Mucosa of rectum (tissue), 2 donors: ENCODE data around the gene CBLN3.

Experiments
- H3K27ac ChIP-seq, 2 donors: one replicate each; pipeline ENCODE4 v1.7.0; 2013; ENCODE audit warnings: inconsistent platforms in 2 of 2, low read depth in 2 of 2, low read length in 2 of 2
- H3K27me3 ChIP-seq, 2 donors: one replicate each; pipeline ENCODE4 v1.7.0; 2013; ENCODE audit warnings: low read length in 2 of 2; ENCODE audit not compliant: control insufficient read depth in 2 of 2, insufficient read depth in 2 of 2
- H3K36me3 ChIP-seq, 2 donors: one replicate each; pipeline ENCODE4 v1.7.0; 2013; ENCODE audit warnings: low read length in 2 of 2; ENCODE audit not compliant: control insufficient read depth in 2 of 2, insufficient read depth in 2 of 2
- H3K4me1 ChIP-seq, 2 donors: one replicate each; pipeline ENCODE4 v1.7.0; 2013; ENCODE audit warnings: low read length in 2 of 2, mild to moderate bottlenecking in 1 of 2; ENCODE audit not compliant: control insufficient read depth in 2 of 2, insufficient read depth in 2 of 2
- H3K4me3 ChIP-seq, 2 donors: one replicate each; pipeline ENCODE4 v1.7.0; 2013; ENCODE audit warnings: low read length in 2 of 2
- H3K9ac ChIP-seq, 2 donors: one replicate each; pipeline ENCODE4 v1.7.0; 2013; ENCODE audit warnings: low read length in 2 of 2, low read depth in 1 of 2, mild to moderate bottlenecking in 1 of 2
- H3K9me3 ChIP-seq, 2 donors: one replicate each; pipeline ENCODE4 v1.7.0; 2013; ENCODE audit warnings: low read length in 2 of 2; ENCODE audit not compliant: control insufficient read depth in 2 of 2
- donor health status: healthy.
- donor health status: Normal muscosa, but diverticular disease.

Gene CBLN3

DNA sequence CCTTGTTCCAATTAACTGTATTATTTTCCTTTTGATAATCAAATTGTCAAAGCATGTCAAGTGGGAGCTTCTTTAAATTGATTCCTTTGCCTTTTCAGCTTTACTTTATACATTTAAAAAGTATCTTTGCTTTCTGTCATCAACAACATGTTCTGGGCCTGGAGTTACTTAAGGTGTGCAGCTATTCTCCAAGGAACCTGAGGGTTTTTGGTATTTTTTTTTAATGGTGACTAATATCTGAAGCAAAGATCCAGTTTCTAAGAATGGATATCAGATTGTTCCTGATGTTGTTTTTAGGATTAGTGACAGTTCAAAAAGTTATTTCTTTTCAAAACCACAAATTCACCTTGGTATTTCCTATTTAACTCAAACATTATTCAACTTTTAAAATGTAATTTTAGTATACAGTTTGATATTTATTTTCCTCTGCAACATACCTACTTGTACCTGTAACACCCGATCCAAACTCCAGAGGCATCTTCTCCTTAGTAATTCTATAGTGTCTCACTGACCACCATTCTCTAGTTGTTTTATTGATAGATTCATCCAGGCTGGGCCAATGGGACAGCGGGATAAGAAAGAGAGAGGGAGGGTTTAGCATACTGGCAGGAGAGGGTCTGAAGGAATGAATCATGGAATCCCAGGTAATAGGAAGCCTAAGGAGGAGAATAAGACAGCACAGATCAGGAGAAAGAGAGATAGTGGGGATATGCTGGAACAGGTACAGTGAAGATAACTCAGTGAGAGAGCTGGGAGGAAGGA, 3.1 kb downstream of the CBLN3 start:
- H3K27ac ChIP-seq, result peak overlapping the region; percentile 89 to 92
- peaks cover 0 to 1% of the 10 kb centered on the region in 2 donors for H3K36me3 ChIP-seq
- no peaks in the 10 kb centered on the region for H3K9me3 ChIP-seq
- peak overlapping the region; percentile 27 to 49 for H3K4me3 ChIP-seq
- H3K27me3 ChIP-seq, result no peaks in the 10 kb centered on the region
- peak overlapping the region in 1 of 2 donors; percentile 46 for H3K9ac ChIP-seq
- H3K4me1 ChIP-seq, result peaks cover 40 to 79% of the 10 kb centered on the region in 2 donors

DNA sequence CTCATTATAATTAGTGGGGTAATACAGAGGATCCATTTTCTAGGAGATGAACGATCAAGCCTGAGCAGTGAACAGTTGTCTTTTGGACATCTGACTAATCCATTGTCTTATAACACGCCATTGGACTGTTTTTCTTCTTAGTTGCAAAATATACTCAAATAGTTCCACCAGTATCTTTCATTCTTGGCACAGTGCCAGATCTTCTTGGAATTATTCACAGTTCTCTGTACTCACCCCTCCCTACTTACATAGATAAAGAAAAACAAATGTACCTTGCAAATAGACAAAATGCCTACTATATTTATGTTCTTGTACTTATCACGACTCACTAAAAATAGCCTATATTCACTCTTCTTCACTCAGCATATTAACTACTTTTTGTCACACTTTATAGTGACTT, 3.8 kb downstream of the CBLN3 start:
- peaks cover 34 to 72% of the 10 kb centered on the region in 2 donors for H3K4me1 ChIP-seq
- H3K27ac ChIP-seq, result peak overlapping the region in 1 of 2 donors; percentile 89
- H3K4me3 ChIP-seq, result no peak overlapping the region
- no peaks in the 10 kb centered on the region for H3K9me3 ChIP-seq
- H3K27me3 ChIP-seq, result no peaks in the 10 kb centered on the region
- H3K36me3 ChIP-seq, result no peaks in the 10 kb centered on the region
- peak overlapping the region in 1 of 2 donors; percentile 19 for H3K9ac ChIP-seq

DNA sequence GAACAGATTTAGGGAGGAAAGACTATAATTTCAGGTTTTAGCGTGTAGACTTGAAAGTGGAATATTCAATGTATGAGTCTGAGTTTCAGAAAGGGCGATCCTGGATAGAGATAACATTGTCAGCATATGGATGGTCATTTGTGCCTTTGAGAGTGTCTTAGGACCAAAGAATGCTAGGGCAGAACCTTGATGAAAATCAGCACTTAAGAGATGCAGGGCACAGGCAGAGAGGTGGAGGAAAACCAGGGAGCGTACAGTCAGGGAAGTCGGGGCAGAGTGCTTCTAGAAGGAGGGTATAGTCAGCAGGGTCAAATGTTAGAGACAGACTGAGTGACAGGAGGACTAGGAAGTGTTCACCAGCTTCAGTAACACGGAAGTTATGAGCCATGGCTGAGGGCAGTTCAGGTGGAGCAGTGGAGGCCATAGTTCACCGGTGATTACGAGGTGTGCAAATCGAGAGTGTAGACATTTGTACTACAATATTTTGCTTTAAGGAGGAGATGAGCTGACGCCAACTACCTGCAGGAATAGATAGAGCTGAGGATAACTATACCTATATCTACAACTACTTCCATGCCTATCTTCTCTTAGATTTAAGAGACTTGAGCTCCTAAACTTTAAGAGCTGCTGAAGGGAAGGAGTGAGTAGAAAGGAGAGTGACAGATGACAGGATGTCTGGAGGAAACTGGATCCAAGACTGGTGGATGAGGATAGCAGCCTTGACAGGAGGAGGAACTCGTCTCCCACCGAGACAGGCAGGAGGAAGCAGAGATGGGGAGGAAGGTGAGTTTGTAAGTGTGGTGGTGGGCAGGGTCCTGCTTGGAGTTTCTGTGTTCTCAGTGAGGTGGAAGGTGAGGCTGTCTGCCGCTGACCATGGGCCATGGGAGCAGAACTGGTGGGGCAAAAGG, 6.5 kb downstream of the CBLN3 start:
- no peaks in the 10 kb centered on the region for H3K9me3 ChIP-seq
- H3K4me1 ChIP-seq, result peaks cover 30 to 65% of the 10 kb centered on the region in 2 donors
- H3K9ac ChIP-seq, result peak overlapping the region; percentile 17 to 55
- no peaks in the 10 kb centered on the region for H3K36me3 ChIP-seq
- H3K4me3 ChIP-seq, result peak overlapping the region; percentile 56 to 62
- no peaks in the 10 kb centered on the region for H3K27me3 ChIP-seq
- H3K27ac ChIP-seq, result peak overlapping the region; percentile 81 to 88

DNA sequence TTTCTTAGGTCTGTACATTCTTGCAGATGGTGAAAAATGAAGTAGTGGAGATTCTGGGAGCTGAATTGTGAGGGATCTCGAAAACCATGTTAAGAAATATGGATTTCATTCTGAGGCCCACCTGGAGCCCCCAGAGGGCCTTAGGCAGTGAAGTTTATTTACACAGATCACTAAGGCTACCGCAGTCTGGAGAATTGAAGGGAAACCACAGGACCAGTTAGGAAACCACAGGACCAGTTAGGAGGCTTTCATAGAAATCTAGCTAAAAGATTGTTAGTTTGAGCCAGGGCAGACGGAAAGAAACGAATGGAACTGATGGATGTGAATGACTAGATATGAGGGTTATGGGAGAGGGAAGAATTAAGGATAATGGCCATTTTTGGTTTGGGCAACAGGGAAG, 7.2 kb downstream of the CBLN3 start:
- Histone ChIP-seq H3K9ac (no peak overlapping the region), H3K36me3 (no peaks in the 10 kb centered on the region), H3K4me3 (no peak overlapping the region), H3K9me3 (no peaks in the 10 kb centered on the region), H3K27me3 (no peaks in the 10 kb centered on the region), H3K4me1 (peaks cover 24 to 58% of the 10 kb centered on the region in 2 donors), H3K27ac (peak overlapping the region; percentile 81 to 88)

DNA sequence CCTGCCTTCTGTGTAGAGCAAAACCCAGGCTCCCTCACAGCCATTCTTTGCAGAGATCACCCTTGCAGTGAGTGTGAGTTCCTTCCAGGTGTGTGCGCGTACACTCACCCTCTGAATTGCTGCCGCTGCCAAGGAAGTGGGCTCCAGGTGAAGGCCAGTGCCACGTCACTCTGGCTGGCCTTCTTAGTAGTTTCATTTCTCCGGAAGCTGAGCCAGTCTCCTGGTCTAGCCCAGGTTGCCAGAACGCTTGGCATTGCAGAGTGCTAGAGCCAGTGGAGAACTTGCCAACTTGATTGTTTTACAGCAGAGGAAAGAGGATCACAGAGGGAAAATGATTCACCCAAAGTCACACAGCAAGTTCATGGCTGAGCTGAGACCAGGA, 11.0 kb downstream of the CBLN3 start:
- peak overlapping the region in 1 of 2 donors; percentile 42 for H3K9ac ChIP-seq
- no peaks in the 10 kb centered on the region for H3K9me3 ChIP-seq
- H3K36me3 ChIP-seq, result peaks cover 0 to 3% of the 10 kb centered on the region in 2 donors
- no peaks in the 10 kb centered on the region for H3K27me3 ChIP-seq
- H3K27ac ChIP-seq, result peak overlapping the region; percentile 33 to 63
- H3K4me1 ChIP-seq, result peaks cover 15 to 28% of the 10 kb centered on the region in 2 donors
- no peak overlapping the region for H3K4me3 ChIP-seq

DNA sequence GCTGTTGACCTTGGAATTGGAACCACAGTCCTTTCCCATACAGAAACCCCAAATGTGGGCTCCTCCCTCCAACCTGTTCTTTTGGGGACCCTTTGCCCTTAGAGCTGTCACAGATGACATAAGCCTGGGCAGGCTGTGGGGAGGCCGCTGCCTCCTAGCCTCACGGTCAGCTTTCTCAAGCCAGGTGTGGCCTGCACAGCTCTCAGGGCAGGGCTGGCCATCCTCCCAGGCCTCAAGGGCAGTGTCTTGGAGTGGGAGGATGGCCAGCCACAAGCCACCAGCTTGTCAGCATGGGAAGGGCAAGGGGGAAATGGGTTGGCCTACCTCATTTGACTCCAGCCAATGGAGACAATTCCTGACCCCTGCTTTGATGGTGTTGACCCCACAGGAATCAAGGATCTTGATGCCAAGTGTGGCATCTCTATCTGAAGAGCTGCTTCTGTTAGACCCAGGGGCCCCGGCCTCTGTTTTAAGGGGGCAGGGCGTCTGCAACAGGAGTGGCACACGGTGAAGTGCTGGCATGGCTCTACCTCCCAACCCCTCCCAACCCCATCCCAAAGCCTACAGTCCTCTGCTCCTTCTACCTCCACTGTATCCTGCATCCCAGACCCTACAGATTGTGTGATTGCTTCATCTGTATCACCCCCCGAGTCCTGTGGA, 11.5 kb downstream of the CBLN3 start:
- peaks cover 15 to 23% of the 10 kb centered on the region in 2 donors for H3K4me1 ChIP-seq
- peak overlapping the region in 1 of 2 donors; percentile 42 for H3K9ac ChIP-seq
- H3K9me3 ChIP-seq, result no peaks in the 10 kb centered on the region
- peak overlapping the region; percentile 33 to 63 for H3K27ac ChIP-seq
- no peak overlapping the region for H3K4me3 ChIP-seq
- no peaks in the 10 kb centered on the region for H3K27me3 ChIP-seq
- peaks cover 3 to 4% of the 10 kb centered on the region in 2 donors for H3K36me3 ChIP-seq

DNA sequence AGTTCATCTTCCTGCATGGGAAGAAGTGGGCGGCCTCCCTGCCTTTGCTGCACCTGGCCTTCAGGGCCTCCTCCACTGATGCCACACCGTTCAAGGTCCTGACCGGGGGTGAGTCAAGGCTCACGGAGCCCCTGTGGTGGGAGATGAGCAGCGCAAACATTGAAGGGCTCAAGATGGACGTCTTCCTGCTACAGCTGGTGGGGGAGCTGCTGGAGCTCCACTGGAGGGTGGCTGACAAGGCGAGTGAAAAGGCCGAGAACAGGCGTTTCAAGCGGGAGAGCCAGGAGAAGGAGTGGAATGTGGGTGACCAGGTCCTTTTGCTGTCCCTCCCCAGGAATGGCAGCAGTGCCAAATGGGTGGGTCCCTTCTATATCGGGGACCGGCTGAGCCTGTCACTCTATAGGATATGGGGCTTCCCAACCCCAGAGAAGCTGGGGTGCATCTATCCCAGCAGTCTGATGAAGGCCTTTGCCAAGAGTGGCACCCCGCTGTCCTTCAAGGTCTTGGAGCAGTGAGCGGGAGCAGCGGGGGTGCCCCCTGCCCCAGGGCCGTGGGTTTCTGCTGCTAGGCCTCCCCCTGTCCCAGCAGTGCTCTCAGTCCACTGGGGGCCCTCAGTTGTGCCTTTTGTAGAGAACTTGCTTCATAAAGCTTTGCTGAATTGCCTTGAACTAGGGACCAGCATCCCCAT, 12.4 kb downstream of the CBLN3 start:
- Histone ChIP-seq H3K4me1 (peaks cover 11 to 14% of the 10 kb centered on the region in 2 donors), H3K9ac (no peak overlapping the region), H3K36me3 (peaks cover 3 to 6% of the 10 kb centered on the region in 2 donors), H3K4me3 (no peak overlapping the region), H3K27ac (no peak overlapping the region), H3K27me3 (no peaks in the 10 kb centered on the region), H3K9me3 (no peaks in the 10 kb centered on the region)

DNA sequence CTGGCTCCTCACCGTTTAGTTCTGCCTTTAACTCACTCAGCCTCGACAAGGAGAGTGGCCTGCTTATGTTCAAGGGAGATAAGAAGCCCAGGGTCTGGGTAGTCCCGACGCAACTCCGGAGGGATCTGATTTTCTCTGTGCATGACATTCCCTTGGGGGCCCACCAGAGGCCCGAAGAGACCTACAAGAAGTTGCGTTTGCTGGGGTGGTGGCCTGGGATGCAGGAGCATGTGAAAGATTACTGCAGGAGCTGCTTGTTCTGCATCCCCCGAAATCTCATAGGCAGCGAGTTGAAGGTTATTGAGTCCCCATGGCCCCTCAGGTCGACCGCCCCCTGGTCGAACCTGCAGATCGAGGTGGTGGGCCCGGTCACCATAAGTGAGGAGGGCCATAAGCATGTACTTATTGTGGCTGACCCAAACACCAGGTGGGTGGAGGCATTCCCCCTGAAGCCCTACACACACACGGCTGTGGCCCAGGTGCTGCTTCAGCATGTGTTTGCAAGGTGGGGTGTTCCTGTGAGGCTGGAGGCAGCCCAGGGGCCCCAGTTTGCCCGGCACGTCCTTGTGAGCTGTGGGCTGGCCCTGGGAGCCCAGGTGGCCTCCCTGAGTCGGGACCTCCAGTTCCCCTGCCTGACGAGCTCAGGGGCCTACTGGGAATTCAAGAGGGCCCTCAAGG, 13.1 kb downstream of the CBLN3 start:
- Histone ChIP-seq H3K9me3 (no peaks in the 10 kb centered on the region), H3K27me3 (no peaks in the 10 kb centered on the region), H3K36me3 (peaks cover 5 to 6% of the 10 kb centered on the region in 2 donors), H3K9ac (no peak overlapping the region), H3K4me3 (no peak overlapping the region), H3K4me1 (peaks cover 11 to 13% of the 10 kb centered on the region in 2 donors), H3K27ac (no peak overlapping the region)
